HG03520 (cell line): ENCODE results near the gene JPH4.
"Not testable (repeated sequence)": the region's sequence is repeated elsewhere in the genome, so short reads cannot be mapped to it uniquely, and the experiment has no call there.

Experiments
- ATAC-seq: cut with Tn5 transposase; IDR thresholded peaks from one replicate; pipeline ENCODE4 v1.9.1; 2021; ENCODE audit warnings: mild to moderate bottlenecking, moderate library complexity; ENCODE audit not compliant: unreplicated experiment

Gene JPH4

DNA sequence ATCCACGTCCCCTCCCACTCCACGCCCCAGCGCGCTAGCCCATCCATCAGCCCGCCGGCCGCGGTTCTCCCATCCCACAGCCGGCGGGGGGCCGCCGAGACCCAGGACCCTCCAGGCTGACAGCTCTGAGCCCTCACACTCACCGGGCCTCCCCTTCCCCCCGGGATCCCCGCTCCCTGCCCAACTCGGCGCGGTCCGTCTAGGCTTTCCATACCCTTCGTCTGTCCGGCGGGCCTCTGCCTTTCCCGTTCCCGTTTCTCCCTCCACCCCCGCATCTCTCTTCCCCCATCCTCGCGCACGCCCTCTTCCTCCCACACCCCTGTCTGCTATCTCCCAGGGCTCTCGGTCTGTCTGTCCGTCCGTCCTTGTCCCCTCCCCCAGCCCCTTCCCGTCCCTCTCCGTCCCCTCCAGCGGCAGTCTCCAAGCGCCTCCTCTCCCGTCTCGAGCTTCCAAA, 27.8 kb downstream of the JPH4 start:
- no peak for ATAC-seq

DNA sequence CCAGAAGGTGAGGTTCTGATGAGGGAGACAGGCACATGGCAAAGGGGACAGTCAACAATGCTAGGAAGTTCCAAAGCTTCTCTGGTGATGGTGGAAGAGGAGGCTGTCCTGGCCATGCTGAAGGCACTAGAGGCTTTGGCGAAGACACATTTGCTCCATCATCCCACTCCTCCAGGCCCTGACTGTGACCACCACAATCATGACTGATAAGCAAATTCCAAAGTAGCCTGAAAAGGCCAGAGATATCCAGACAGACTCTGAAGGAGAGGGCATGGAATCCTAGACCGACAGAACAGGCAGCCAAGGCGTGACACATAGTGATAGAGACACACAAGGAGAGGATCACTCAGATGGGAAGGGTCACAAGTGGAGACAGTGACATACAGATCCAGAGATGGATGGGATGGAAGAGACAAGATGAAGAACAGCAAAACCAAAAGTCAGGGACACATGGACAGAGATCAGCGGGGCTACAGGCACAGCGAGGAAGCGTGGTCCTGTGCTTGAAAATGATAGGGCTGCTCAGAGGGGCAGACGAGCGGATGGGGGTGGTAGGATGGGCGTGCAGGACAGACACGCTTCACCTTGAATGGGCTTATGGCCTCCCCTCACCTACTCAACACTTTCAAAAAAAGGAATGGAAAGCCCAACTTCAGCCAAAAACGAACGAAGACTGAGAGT, 28.3 kb downstream of the JPH4 start:
- ATAC-seq: no peak

DNA sequence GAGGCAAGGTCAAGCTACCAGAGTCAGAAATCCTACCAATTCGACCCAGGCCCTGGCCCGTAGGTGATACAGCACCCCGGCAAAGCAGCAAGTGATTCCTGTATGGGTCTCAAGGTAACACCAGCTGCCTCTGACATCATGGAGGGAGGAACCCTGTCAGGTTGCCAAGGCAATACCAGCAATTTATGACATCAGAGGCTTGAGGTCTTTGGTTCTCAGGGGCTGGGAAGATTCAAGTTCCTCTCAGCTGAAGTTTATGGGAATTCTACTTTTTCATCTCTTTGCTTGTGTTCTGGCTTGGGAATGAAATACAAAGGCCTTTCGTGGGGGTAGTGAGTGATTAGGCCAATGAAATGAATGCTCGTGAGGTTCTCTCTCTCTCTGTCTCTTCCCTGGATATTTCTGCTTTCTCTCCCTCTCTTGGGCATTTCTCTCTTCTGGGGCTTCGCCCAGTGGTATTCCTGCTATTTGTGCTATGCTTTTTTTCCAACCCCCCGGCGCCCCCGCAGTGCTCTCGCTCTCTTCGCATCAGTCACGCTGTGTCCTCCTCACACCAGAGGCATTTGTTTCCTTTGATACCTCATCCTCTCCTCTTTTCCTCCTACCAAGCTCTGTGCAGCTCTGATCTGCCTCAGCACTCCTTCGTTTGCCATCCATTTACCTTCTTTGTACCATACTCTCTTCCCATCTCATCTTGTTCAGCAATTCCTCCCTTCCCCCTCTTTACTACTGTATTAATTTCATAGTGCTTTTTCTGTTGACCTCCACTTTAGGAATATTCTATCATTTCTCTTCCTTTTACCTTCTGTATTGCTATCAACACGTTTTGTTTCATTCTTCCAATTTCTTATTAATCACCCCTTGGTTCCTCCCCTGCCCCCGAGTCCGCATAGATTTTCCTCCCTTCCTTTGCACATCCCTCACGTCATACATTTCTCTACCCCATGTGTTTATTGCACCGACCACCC, 30.0 kb downstream of the JPH4 start:
- ATAC-seq: no peak

DNA sequence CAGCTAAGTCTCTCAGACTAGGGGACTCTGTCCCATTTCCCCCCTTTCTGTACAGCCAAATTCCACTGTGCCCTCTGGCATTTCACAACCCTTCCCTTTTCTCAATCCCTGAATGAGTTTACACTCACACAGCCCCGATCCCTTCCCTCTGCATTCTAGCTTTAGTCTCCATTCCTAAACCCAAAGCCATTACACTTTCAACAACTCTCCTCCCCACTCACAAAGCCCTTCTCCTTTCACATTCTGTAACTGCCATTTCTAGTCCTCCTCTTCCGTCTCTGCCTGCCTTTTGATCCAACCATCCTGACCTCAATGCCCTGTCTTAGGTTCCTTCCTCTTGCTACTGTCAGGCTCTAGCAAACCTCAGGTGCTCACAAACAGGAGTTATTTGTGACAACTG, 30.7 kb downstream of the JPH4 start:
- no peak for ATAC-seq

DNA sequence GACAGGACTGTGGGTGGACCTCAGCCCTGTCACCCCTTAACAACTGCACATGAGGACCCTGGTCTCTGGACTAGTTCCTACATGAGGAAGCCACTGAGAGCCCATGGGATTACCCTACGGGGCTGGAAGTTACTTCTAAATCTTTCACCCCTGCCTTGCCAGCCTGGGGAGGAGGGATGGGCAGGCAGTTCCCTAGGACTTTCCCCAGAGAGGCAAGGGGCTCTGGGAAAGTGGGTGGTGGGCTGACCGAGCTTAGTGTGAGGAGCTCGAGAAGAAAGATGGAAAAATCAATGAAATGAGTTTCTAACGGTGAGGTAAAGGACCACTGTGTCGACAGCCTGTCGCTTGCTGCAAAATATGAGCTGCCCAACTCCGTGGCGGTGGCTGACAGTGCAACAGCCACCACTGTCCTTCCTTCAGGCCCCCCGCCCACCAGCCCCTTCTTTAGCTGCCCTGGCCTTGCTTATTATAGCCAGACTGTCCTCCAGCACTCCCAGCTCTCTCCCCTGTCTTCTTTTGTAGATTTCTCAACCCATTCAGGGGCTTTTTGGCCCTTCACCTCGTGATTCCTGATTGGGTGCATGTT, 32.0 kb downstream of the JPH4 start:
- no peak for ATAC-seq

DNA sequence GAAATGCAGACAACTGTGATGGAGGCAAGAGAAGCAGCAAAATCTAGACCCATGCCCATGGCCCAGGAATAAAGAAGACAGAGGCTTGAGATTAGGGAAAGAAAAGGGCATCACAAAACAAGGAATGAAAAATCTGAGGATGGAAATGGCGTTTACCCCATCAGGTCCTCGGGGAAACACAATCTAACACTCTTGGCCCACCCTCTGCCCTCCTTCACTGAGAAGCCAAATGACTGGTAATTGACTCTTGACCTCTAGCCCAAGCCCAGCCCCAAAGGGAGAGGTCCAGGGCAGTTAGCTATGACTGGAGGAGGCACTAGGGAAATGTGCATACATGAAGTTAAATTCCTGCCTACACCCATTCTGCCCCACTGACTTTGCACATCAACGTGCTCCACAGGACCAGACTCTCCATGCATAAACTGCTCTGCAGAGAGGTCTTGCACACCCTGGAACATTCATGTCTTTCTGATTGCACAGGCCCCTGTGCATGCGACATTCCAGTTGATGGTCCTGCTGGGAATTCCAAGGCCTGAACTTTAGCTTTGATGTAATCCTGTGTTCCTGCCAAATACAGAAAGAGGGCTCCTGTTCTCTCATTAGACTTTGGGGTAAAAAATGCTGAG, 32.7 kb downstream of the JPH4 start:
- ATAC-seq: no peak

DNA sequence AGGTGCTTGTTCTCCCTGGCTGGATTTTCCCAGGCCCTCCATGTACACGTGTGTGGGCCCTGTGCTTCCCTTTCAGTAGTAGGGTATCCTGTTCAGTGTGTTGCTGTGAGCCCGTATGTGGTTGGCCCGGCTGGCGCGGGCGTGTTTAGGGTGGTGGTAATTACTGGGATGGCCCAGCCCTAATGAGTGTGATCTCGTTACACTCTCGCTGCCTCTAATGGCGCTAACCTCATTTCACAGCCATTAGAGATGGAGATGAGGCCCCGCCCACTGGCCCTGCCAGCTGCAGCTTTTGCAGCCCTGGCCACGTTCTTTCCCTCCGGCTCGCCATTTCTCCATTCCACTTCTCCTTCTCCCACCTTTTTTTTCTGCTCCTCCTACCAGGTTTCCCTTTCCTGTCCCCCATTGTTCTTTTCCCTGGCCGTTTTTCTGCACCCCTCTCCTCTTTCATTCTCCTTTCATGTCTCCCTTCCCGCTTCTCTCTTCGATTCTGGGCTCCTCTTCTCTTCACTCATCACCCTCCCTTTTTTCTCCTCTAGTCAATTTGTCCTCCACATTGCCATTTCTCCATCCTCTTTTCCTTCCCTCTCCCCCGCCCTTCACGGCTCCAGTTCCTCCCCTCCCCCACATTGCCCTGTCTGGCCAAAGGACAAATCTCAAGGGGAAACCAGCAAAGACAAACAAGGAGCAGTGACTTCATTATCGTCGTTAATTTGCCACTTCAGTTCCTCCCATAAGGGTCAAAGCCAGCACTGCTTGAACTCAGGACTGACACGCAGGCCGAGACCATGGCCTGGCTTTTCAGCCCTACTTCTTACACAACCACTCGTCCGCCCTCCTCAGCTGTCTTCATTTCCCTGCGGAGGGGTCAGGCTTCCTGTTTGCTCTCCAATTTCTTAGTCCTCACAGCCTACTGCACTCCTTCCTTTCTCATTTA, 33.8 kb downstream of the JPH4 start:
- ATAC-seq: no peak

DNA sequence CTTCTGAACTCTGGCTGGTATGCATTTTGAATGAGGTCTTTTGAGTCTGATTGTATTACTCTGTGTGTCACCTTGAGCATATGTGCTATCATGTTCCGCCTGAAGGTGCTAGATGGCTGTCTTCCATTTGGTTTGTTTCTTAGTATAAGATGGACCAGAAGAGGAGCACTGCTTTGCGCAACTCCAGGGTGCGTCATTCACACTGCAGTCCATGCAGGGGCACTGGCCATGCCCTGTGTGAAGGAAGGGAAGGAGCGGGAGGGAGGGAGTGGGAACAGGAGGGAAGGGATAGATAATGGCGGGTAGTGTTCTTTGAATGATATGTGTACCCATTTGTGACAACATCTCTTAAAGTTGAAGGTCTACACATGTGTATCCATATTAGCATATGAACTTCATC, 35.2 kb downstream of the JPH4 start:
- no peak for ATAC-seq

DNA sequence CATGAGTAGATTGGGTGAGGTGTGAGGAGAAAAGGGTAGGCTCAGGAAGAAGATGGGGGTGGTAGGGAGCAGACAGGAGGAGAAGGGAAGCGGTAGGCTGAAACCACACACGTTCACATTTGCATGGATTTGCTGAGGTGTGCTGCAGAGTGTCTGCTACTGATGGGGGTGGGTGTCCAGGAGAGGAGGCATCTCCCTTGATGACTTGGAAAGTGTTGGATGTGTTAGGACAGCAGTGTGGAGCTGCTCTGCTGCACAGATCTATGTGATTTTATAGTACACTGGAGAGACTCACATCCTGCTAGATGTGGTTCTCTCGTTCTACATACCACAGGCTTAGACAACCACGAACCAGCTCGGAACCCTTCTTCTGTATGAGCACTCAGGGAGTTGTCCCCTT, 36.3 kb downstream of the JPH4 start:
- ATAC-seq: no peak

DNA sequence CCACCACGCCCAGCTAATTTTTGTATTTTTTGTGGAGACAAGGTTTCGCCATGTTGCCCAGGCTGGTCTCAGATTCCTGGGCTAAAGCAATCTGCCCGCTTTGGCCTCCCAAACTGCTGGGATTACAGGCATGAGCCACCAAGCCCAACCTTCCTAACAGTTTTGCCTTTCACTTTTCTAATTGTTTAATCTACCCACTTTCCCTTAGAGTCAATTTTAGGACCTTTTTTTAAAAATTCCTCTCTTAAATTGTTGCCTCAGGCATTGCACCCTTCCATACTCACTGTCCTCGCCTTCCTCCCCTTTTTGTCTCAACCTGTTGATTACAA, 38.5 kb downstream of the JPH4 start:
- ATAC-seq: no peak

DNA sequence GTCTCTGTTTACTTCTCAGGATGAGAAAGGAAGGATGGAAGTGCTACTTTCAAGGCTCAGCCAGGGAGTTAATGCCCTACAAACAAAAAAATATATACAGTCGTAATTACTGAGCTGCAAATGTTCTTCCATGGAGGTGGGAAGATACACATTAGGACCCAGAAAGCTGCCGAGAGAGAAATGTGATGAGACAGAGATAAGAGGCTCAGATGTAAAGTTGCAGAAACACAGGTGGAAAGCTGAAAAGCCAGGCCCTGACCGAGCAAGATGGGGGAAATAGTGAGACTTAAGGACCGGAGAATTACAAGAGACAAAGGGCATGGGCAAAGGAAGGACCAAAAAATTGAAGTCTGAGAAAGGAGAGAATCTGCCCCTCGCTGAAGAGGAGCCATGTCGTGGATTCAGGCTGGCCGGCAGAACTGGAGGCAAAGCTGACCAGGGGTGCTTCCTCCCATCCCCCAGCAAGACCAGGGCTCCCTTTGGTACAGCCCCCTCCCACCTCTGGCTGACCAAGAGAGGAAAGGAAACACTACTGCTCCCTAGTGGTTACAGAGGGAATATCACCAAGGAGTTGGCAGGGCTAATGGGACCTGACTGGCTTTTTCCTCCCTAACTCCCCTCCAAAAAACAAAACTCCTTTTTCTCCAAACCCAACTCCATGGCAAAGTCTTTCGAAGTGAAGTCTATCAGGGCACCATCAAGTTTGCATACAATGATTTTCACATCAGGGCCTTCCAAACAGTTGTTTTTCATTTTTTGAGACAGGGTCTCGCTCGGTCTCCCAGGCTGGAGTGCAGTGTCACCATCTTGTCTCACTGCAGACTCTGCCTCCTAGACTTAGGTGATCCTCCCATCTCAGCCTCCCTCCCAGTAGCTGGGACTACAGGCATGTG, 39.1 kb downstream of the JPH4 start:
- ATAC-seq: no peak

DNA sequence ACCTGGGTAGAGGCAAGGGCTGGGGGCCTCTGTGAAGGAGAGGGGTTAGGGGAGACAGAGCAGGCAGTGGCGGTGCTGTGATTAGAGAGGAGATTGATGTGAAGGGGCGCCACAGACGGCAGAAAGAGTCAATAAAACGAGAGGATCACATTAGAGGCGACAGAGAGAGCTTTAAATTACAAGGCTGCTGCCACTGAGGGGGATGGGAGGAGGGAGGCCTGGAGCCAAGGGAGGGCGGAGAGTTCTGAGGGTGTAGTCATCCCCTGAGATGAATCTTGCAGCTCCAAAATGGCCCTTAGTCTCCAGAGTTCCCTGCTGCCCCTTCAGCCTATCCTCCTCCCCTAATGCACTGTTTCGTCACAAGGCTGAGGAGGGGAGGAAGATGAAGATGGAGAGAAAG, 39.8 kb downstream of the JPH4 start:
- ATAC-seq: no peak

DNA sequence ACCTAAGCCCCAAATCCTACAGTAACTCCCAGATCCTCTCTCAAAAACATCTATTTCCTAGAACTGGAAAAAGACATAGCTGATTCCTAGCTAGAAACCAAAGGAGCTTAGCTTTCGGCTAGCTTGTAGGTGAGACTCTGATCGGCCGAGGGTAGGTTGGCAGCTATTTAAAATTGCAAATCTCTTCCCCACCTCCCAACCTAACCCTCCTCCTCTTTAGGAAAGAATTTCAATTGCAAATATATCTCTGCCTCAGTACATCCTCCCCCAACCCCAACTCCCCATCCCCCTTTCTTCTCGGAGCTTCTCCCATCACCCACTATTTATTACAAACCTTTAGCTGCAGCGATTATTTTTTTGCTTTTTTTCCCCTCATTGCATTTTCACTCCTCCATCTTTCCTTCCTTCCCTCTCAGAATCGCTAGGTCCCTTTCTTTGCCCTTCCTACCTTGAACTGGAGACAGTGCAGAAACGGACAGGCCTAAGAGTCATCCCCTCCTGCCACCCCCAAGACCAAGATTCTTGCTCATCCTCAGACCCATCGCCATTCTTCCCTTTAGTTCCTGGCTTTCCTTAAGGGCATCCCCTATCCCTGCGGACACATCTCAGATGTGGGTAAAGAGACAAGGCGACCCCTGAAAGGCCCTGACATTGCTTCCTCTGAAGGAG, 40.4 kb downstream of the JPH4 start:
- no peak for ATAC-seq

DNA sequence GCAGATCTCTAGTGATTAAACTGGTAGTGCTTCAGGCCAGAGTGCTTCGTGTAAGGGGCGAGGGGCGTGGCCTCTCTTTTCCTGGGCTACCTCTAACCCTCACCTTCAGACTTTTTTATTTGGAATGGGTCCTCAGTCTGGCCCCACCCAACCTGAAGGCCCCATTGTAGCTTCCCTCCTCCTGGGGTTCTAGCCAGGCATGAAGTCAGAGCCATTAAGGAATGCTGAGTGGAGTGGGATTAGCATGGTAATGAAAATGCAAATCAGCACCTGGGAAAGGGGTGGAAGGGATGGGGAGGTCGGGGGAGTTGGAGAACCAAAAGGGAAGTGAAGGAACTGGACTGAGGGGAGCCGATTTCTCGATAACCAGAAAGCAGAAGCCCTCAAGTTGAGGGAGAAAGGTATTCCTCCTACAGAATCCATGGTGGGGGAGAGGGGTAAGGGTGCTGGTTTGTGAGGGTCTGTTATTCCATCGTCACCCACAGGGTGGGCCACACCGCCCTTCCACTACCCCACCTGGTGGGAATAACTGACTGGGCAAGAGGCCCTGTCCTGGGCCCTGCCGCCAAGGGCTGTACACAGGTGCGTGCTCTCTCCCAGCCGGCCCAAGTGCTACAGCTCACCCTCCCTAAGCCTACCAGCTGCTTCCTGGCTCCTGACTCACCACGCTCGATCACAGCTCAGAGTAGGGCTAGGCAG, 41.1 kb downstream of the JPH4 start:
- no peak for ATAC-seq

DNA sequence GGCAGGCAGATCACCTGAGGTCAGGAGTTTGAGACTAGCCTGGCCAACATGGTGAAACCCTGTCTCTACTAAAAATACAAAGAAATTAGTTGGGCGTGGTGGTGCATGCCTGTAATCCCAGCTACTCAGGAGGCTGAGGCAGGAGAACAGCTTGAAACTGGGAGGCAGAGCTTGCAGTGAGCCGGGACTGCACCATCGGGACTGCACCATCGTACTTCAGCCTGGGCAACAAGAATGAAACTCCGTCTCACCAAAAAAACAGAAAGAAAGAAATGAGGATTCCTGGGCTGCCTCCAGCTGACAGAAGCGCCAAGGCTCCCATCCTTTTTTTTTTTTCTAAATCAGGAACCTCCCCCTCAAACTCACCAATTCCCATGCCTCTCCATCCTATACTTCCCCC, 41.7 kb downstream of the JPH4 start:
- not testable (repeated sequence) for ATAC-seq

DNA sequence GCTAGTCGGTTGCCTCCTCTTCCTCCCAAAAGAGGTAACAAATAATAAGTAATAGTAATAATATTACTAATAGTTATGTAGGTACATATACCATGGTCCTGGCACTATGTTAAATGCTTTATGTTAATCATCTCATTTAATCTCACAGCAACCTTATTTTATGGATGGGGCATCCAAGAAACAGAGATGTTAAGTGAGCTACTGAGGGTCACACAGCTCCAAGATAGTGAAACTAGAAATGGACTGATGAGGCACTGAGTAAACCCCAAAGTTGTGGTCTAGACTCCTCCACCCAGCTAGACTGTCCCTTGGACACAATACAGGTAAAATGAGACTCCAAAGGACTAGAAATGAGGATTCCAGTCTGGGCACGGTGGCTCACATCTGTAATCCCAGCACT, 42.1 kb downstream of the JPH4 start:
- no peak for ATAC-seq

DNA sequence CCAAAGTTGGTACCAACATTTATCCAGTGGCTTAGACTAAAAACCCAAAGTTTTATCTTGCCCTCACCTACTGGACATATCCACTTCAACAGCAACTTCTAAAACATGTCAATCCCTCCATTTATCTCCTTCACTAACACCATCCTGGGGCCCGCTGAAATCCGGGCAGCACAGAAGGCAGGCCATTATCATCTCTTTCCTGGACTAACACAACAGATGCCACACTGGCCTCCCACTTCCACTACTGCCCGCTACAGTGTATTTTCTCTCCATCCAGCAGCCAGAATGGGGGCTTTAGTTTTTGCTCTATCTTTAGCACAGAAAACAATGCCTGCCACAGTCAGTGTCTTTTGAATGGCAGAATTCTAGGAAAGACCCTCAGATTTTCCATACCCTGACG, 42.6 kb downstream of the JPH4 start:
- no peak for ATAC-seq
